PC-3 (cell line): Measurements from ENCODE around the gene CTTN.

Source experiments
- CTCF ChIP-seq: fragments of 300-600 bp; sonication (generic); conservative IDR thresholded peaks from 2 replicates; pipeline ENCODE4 v1.5.1; 2017; ENCODE audit warnings: antibody characterized with exemption, low read depth, mild to moderate bottlenecking, low read length
- EZH2 ChIP-seq: fragments of 300-600 bp; sonication (generic); IDR thresholded peaks from one replicate; pipeline ENCODE4 v1.6.1; 2017; ENCODE audit warnings: antibody characterized with exemption, mild to moderate bottlenecking, low read length; ENCODE audit not compliant: unreplicated experiment
- EZH2phosphoT487 ChIP-seq: fragments of 300-600 bp; sonication (generic); IDR thresholded peaks from 2 replicates; pipeline ENCODE4 v1.6.1; 2018; ENCODE audit warnings: mild to moderate bottlenecking, antibody characterized with exemption, low read length, borderline replicate concordance

DNA sequence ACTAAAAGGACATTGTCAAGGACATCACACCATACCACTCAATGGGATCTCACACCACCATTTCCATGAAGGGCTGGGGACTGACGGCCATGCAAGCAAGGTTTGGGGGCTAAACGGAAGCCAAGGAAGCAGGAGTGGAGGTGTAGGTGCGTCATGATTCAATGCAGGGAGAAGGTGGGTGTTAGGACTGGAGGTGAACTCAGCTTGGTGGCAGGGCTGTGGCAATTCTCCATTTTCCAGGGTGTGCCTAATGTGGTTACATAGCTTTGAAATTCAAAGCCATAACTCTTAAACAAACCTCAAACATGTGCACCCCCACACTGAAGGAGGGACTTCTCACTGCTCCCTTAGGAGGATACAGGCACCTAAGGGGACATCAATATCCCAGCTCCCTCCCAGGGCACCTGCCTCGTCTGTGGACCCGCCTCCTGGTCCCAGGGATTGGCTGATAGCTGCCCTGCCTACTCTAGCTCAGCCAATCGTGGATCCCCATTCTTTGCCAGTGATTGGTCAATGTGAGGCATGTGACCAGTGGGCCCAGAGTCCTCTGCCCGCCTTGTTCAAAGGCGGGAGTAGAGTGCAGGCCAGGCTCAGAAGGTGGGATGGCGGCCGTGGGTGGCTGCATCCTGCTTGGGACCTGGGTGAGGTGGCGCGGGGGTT lies 64.6 kb downstream of the CTTN start:
- TF ChIP-seq CTCF (no peak), EZH2 (no peak), EZH2phosphoT487 (no peak)
